ENCODE data around the gene PAFAH1B1. TPM values are rescaled to one million over a fixed set of nuclear protein-coding genes. Genes with fewer than 3 reads are reported as not detected.

Gene PAFAH1B1
- polyA plus RNA-seq, 1 donor (not counting 4 experiments of a cell fraction or from before 2014, with no cell fraction given) = 119 TPM

GRCh38 chr17:2701161-2701995 is 107.9 kb downstream of the PAFAH1B1 start:
- no peak overlapping the region for H2AFZ ChIP-seq (ENCODE audit: control insufficient read depth, low read length)
- no peaks in the 10 kb centered on the region for H3K9me1 ChIP-seq (ENCODE audit: control insufficient read depth, extremely low read depth, insufficient read depth, low read length)
- no peak overlapping the region for H3K4me3 ChIP-seq (ENCODE audit: control insufficient read depth in 2 of 3, extremely low read depth in 1 of 3, insufficient read depth in 2 of 3, low read depth in 1 of 3, low read length in 3 of 3)
- TF ChIP-seq CTCF (optimal IDR thresholded peaks at IDR 0.05 in 1 of 3, IDR thresholded peaks at IDR 0.05 in 1 of 3, conservative IDR thresholded peaks at IDR 0.05 in 1 of 3; ENCODE audit: extremely low read depth in 1 of 3, insufficient read depth in 2 of 3, low read length in 3 of 3) (no peak), EZH2 (IDR thresholded peaks at IDR 0.05; ENCODE audit: low read length) (no peak)
- no peak overlapping the region for H3K27ac ChIP-seq (ENCODE audit: control insufficient read depth, insufficient read depth, low read length)
- peaks cover 34% of the 10 kb centered on the region for H3K79me2 ChIP-seq (ENCODE audit: control insufficient read depth, insufficient read depth, low read length)
- dilution Hi-C loops (cut with MboI; ENCODE audit: extremely low pct_ligation_motif_present, low sequenced_read_pairs) = no loop called here
- no peaks in the 10 kb centered on the region for H3K4me1 ChIP-seq (ENCODE audit: control insufficient read depth, extremely low read depth, insufficient read depth, low read length)
- no peaks in the 10 kb centered on the region for H3K27me3 ChIP-seq (ENCODE audit: control insufficient read depth, extremely low read depth, insufficient read depth, low read length)
- DNase-seq (ENCODE audit: low read depth, low spot score) = no peak
- peaks cover 27 to 32% of the 10 kb centered on the region in 2 experiments for H3K36me3 ChIP-seq (ENCODE audit: control insufficient read depth in 2 of 2, extremely low read depth in 1 of 2, insufficient read depth in 2 of 2, low read length in 2 of 2)
- H4K20me1 ChIP-seq (ENCODE audit: control insufficient read depth, extremely low read depth, insufficient read depth, low read length) = peaks cover 24% of the 10 kb centered on the region
- no peak for FAIRE-seq
- H3K9me3 ChIP-seq (ENCODE audit: control insufficient read depth, low read depth, low read length) = no peaks in the 10 kb centered on the region
- no peak overlapping the region for H3K4me2 ChIP-seq (ENCODE audit: control insufficient read depth, extremely low read depth, insufficient read depth, low read depth, low read length)
- no peak overlapping the region for H3K9ac ChIP-seq (ENCODE audit: control insufficient read depth, extremely low read depth, insufficient read depth, low read length)

GRCh38 chr17:2701996-2702741 is 108.7 kb downstream of the PAFAH1B1 start:
- no peak overlapping the region for H3K27ac ChIP-seq (ENCODE audit: control insufficient read depth, insufficient read depth, low read length)
- peaks cover 28 to 30% of the 10 kb centered on the region in 2 experiments for H3K36me3 ChIP-seq (ENCODE audit: control insufficient read depth in 2 of 2, extremely low read depth in 1 of 2, insufficient read depth in 2 of 2, low read length in 2 of 2)
- peaks cover 1% of the 10 kb centered on the region for H3K4me1 ChIP-seq (ENCODE audit: control insufficient read depth, extremely low read depth, insufficient read depth, low read length)
- no peaks in the 10 kb centered on the region for H3K27me3 ChIP-seq (ENCODE audit: control insufficient read depth, extremely low read depth, insufficient read depth, low read length)
- no peak overlapping the region for H3K9ac ChIP-seq (ENCODE audit: control insufficient read depth, extremely low read depth, insufficient read depth, low read length)
- peaks cover 42% of the 10 kb centered on the region for H3K79me2 ChIP-seq (ENCODE audit: control insufficient read depth, insufficient read depth, low read length)
- H4K20me1 ChIP-seq (ENCODE audit: control insufficient read depth, extremely low read depth, insufficient read depth, low read length) = peaks cover 29% of the 10 kb centered on the region
- H3K9me1 ChIP-seq (ENCODE audit: control insufficient read depth, extremely low read depth, insufficient read depth, low read length) = peaks cover 2% of the 10 kb centered on the region
- no peak overlapping the region for H2AFZ ChIP-seq (ENCODE audit: control insufficient read depth, low read length)
- TF ChIP-seq EZH2 (IDR thresholded peaks at IDR 0.05; ENCODE audit: low read length) (no peak), CTCF (optimal IDR thresholded peaks at IDR 0.05 in 1 of 3, IDR thresholded peaks at IDR 0.05 in 1 of 3, conservative IDR thresholded peaks at IDR 0.05 in 1 of 3; ENCODE audit: extremely low read depth in 1 of 3, insufficient read depth in 2 of 3, low read length in 3 of 3) (no peak)
- dilution Hi-C loops (cut with MboI; ENCODE audit: extremely low pct_ligation_motif_present, low sequenced_read_pairs) = no loop called here
- FAIRE-seq (no peak), DNase-seq (ENCODE audit: low read depth, low spot score) (no peak)
- no peak overlapping the region for H3K4me3 ChIP-seq (ENCODE audit: control insufficient read depth in 2 of 3, extremely low read depth in 1 of 3, insufficient read depth in 2 of 3, low read depth in 1 of 3, low read length in 3 of 3)
- H3K4me2 ChIP-seq (ENCODE audit: control insufficient read depth, extremely low read depth, insufficient read depth, low read depth, low read length) = no peak overlapping the region
- no peaks in the 10 kb centered on the region for H3K9me3 ChIP-seq (ENCODE audit: control insufficient read depth, low read depth, low read length)
